K562 (cell line): Measurements from ENCODE around the gene SPATA16. TPM values are rescaled to one million over a fixed set of nuclear protein-coding genes. Genes with fewer than 3 reads are reported as not detected.

Source experiments
- ATAC-seq: fragments of 200-7000 bp; cut with Tn5 transposase; 3 replicates; pipeline ENCODE4 v1.9.1; 2020; ENCODE audit warnings: moderate library complexity
- BruUV-seq: library from RNA; stranded (reverse); fragments of 400-500 nt; replicated peaks from 2 replicates; lab custom pipeline; 2021; lab: Mats Ljungman, UMichigan
- CTCF ChIA-PET: fragments of 300-600 bp; formaldehyde crosslinking; extraction: SDS; loops from one replicate; lab custom pipeline; 2021; ENCODE audit warnings: low intra/inter-chr PET ratio; lab: Yijun Ruan, JAX
- POLR2A ChIA-PET: fragments of 300-600, 350-650 bp; sonication (Branson Sonifier 250); formaldehyde crosslinking; extraction: SDS; loops from one replicate; lab custom pipeline; 2021; ENCODE audit warnings: antibody characterized with exemption, inconsistent platforms; lab: Yijun Ruan, JAX
- DNase-seq, 4 experiments: peaks; one replicate each; pipeline versions ENCODE4 v3.0.0 to v3.0.0-alpha.2; 2011 to 2018; ENCODE audit warnings: low spot score in 3 of 4, mixed read lengths in 3 of 4; ENCODE audit errors: extremely low read depth in 1 of 4
- FAIRE-seq: peaks from 2 replicates; lab custom pipeline; 2011; peaks lifted over from hg19 to GRCh38; lab: Jason Lieb, UNC
- H2AFZ ChIP-seq: 2 replicates; pipeline ENCODE4 v1.6.0; 2011; ENCODE audit warnings: low read depth, low read length, control low read depth, inconsistent platforms
- H3K27ac ChIP-seq: fragments of 200-600 bp; 3 replicates; pipeline ENCODE4 v1.8.0; 2011; ENCODE audit warnings: low read depth, mild to moderate bottlenecking, control low read depth, inconsistent platforms, low read length, moderate library complexity, mixed read lengths; ENCODE audit errors: extremely low read depth
- H3K27me3 ChIP-seq, 2 experiments: fragments of 300-600 bp in 1 of 2; 2 replicates in 1 of 2; 3 replicates in 1 of 2; pipeline versions ENCODE4 v1.6.0 to v1.8.0; 2011; ENCODE audit warnings: inconsistent platforms in 2 of 2, low read length in 2 of 2, mild to moderate bottlenecking in 1 of 2, mixed read lengths in 1 of 2, moderate library complexity in 1 of 2; ENCODE audit not compliant: control insufficient read depth in 2 of 2, insufficient read depth in 2 of 2
- H3K36me3 ChIP-seq: fragments of 300-600 bp; 3 replicates; pipeline ENCODE4 v1.8.0; 2011; ENCODE audit warnings: mild to moderate bottlenecking, low read length, inconsistent platforms; ENCODE audit not compliant: control insufficient read depth, insufficient read depth
- H3K4me1 ChIP-seq, 2 experiments: fragments of 200-600 bp in 1 of 2; replicated peaks in 1 of 2; 2 replicates in 1 of 2; 3 replicates in 1 of 2; pipeline versions ENCODE4 v1.5.1 to v1.8.0; 2011; ENCODE audit warnings: inconsistent platforms in 2 of 2, low read length in 2 of 2, mild to moderate bottlenecking in 1 of 2, mixed read lengths in 1 of 2, moderate library complexity in 1 of 2; ENCODE audit not compliant: control insufficient read depth in 2 of 2, insufficient read depth in 2 of 2
- H3K4me2 ChIP-seq: 2 replicates; pipeline ENCODE4 v1.6.1; 2011; ENCODE audit warnings: low read length, control low read depth, inconsistent platforms, mixed read lengths; ENCODE audit not compliant: insufficient read depth
- H3K4me3 ChIP-seq: fragments of 200-600 bp; sonication (generic), shearing (Covaris generic); 2 replicates; pipeline ENCODE4 v1.5.1; 2016; ENCODE audit warnings: control low read depth, inconsistent platforms
- H3K79me2 ChIP-seq: fragments of 200-600 bp; 3 replicates; pipeline ENCODE4 v1.8.0; 2011; ENCODE audit warnings: low read length, inconsistent platforms; ENCODE audit not compliant: control insufficient read depth, insufficient read depth
- H3K9ac ChIP-seq, 2 experiments: 2 replicates each; pipeline versions ENCODE4 v1.6.0 to v1.6.1; 2011; ENCODE audit warnings: low read depth in 2 of 2, low read length in 2 of 2, control low read depth in 1 of 2, inconsistent platforms in 1 of 2, mild to moderate bottlenecking in 1 of 2, mixed read lengths in 1 of 2; ENCODE audit not compliant: insufficient read depth in 1 of 2
- H3K9me1 ChIP-seq: one replicate; pipeline ENCODE4 v1.6.0; 2011; ENCODE audit warnings: inconsistent platforms, mild to moderate bottlenecking, low read length, moderate library complexity; ENCODE audit not compliant: control insufficient read depth, insufficient read depth
- H3K9me3 ChIP-seq: replicated peaks from 2 replicates; pipeline ENCODE4 v1.5.1; 2011; ENCODE audit warnings: low read depth, low read length, inconsistent platforms; ENCODE audit not compliant: control insufficient read depth, insufficient read depth
- H4K20me1 ChIP-seq: replicated peaks from 2 replicates; pipeline ENCODE4 v1.6.1; 2011; ENCODE audit warnings: low read length, inconsistent platforms, mixed read lengths; ENCODE audit not compliant: control insufficient read depth, insufficient read depth
- DDX20 ChIP-seq: fragments of 450-650 bp; IDR thresholded peaks from 2 replicates; pipeline ENCODE4 v1.6.1; 2016; ENCODE audit warnings: missing genetic modification characterization, low read depth, mild to moderate bottlenecking, missing compliant biosample characterization, moderate library complexity
- KDM1A ChIP-seq, 2 experiments: fragments of 450-650 bp; IDR thresholded peaks; 2 replicates each; pipeline ENCODE4 v1.6.1; 2016; ENCODE audit warnings: mild to moderate bottlenecking in 2 of 2
- LARP7 ChIP-seq: fragments of 450-650 bp; IDR thresholded peaks from 2 replicates; pipeline ENCODE4 v1.6.1; 2016
- NR4A1 ChIP-seq, 2 experiments: fragments of 250-450 bp in 1 of 2; fragments of 450-650 bp in 1 of 2; sonication (Bioruptor Pico) in 1 of 2; IDR thresholded peaks; 2 replicates each; pipeline versions ENCODE4 v1.4.0 to v1.6.1; 2016 to 2020; ENCODE audit warnings: mild to moderate bottlenecking in 2 of 2, missing compliant biosample characterization in 1 of 2, missing genetic modification characterization in 1 of 2, moderate library complexity in 1 of 2
- RBM39 ChIP-seq: fragments of 200-400 bp; formaldehyde crosslinking; optimal IDR thresholded peaks from 2 replicates; pipeline ENCODE3; 2018; ENCODE audit warnings: low read depth, low read length
- ZNF134 ChIP-seq: fragments of 250-450 bp; sonication (Bioruptor Pico); conservative IDR thresholded peaks from 2 replicates; pipeline ENCODE4 v1.4.0; 2020
- WGBS: fragments of 100-300 bp; shearing (Covaris generic); methylation state at CpG from one replicate; pipeline ENCODE4 v1.1.6; 2016; ENCODE audit warnings: low coverage, mixed read lengths; ENCODE audit not compliant: insufficient coverage; ENCODE audit errors: missing lambda C conversion rate; 5-methylcytosine and 5-hydroxymethylcytosine counted together
- in situ Hi-C: fragments of 300-500 bp; cut with MboI; formaldehyde crosslinking; loops from 4 replicates; pipeline ENCODE4 v1.15.0; 2018; ENCODE audit warnings: inconsistent platforms, mixed read lengths
- intact Hi-C: fragments of 100-400 bp; cut with micrococcal nuclease; formaldehyde crosslinking; loops from 2 replicates; pipeline ENCODE4 v1.14.2; 2022
- polyA plus RNA-seq, 8 experiments: library from polyadenylated mRNA; depleted of rRNA in 4 of 8; stranded (reverse) in 5 of 8; unstranded in 3 of 8; fragments of >200 nt; fragmentation: Nextera tagmentation in 2 of 8; fragmentation: Illumina TruSeq in 1 of 8; extraction: Ambion mirVana in 2 of 8; extraction: Trizol in 1 of 8; gene quantifications; 2 replicates each; pipeline versions ENCODE4 v1.2.1 to v1.2.3, GENCODE V29; 2011 to 2014; ENCODE audit warnings: inconsistent platforms in 1 of 8, missing spikeins in 1 of 8
- total RNA-seq, 7 experiments: library from RNA; depleted of rRNA in 6 of 7; stranded (reverse); fragments of >200 nt in 6 of 7; fragmentation: Illumina TruSeq in 2 of 7; extraction: Trizol in 2 of 7; gene quantifications; 2 replicates each; pipeline versions ENCODE4 v1.2.1 to v1.2.3, GENCODE V29; 2011 to 2021; ENCODE audit warnings: low replicate concordance in 1 of 7
- TF ChIP-seq, protein P1 (sequence below): fragments of 250-450 bp; sonication (Bioruptor Pico); IDR thresholded peaks from 2 replicates; pipeline ENCODE4 v1.4.0; 2020
- TF ChIP-seq, protein P2 (sequence below), 2 experiments: fragments of 450-650 bp; IDR thresholded peaks; 2 replicates each; pipeline ENCODE4 v1.6.1; 2018; ENCODE audit warnings: mild to moderate bottlenecking in 2 of 2, low read depth in 1 of 2; ENCODE audit not compliant: partially characterized antibody in 2 of 2
- TF ChIP-seq, protein P3 (sequence below): fragments of 250-450 bp; sonication (Bioruptor Pico); IDR thresholded peaks from 2 replicates; pipeline ENCODE4 v1.5.0; 2021
- TF ChIP-seq, protein P4 (sequence below): IDR thresholded peaks from 2 replicates; pipeline ENCODE4 v1.6.1; 2016; ENCODE audit warnings: missing genetic modification characterization, missing compliant biosample characterization

The SPATA16 gene
- total and polyA plus RNA-seq, 9 of the 15 experiments (the other 6 are each of a cell fraction or from before 2014, with no cell fraction given), result not detected

DNA sequence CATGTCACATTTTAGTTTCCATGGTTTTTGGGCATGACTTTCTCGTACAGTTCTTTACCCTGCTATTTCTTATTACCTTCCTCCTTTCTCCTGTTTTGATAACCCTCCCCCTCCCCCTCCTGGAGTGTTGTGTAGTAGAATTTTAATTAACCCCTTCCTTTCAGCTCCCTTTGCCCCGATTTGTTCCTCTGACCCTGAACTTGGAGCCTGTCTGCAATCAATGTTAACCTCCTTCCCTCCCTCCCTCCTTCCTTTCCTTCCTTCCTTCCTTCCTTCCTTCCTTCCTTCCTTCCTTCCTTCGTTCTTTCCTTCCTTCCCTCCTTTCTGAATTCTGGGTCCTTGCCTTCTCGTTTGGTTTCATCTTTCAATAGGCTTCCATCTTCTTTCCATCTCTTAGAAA, 300.1 kb downstream of the SPATA16 start:
- Histone ChIP-seq H3K9me3 (no peaks in the 10 kb centered on the region), H4K20me1 (no peaks in the 10 kb centered on the region), H3K36me3 (no peaks in the 10 kb centered on the region), H3K4me1 (peaks cover 4 to 17% of the 10 kb centered on the region in 2 experiments; a peak in 3 of 5 replicates), H3K4me2 (no peak overlapping the region), H3K9me1 (no peaks in the 10 kb centered on the region), H3K9ac (no peak overlapping the region), H3K27me3 (no peaks in the 10 kb centered on the region), H2AFZ (peak overlapping the region; percentile 49), H3K79me2 (no peaks in the 10 kb centered on the region), H3K4me3 (no peak overlapping the region), H3K27ac (no peak overlapping the region)
- no TSS peak for BruUV-seq
- no peak for ATAC-seq
- DNase-seq, result no peak
- ChIA-PET POLR2A (no interaction called here), CTCF (no interaction called here)
- in situ Hi-C loops, result no loop called here
- intact Hi-C loops, result no loop called here
- FAIRE-seq, result no peak
- WGBS, result 39% methylated on average over 3 of the region's 4 CpGs
- TF ChIP-seq ZNF134, result no peak
- TF ChIP-seq LARP7, result no peak
- TF ChIP-seq KDM1A (IDR thresholded peaks at IDR 0.05), result peak in 1 of 2 experiments; percentile 80; a peak in 2 of 4 replicates
- no peak for TF ChIP-seq RBM39
- TF ChIP-seq, protein P1, sequence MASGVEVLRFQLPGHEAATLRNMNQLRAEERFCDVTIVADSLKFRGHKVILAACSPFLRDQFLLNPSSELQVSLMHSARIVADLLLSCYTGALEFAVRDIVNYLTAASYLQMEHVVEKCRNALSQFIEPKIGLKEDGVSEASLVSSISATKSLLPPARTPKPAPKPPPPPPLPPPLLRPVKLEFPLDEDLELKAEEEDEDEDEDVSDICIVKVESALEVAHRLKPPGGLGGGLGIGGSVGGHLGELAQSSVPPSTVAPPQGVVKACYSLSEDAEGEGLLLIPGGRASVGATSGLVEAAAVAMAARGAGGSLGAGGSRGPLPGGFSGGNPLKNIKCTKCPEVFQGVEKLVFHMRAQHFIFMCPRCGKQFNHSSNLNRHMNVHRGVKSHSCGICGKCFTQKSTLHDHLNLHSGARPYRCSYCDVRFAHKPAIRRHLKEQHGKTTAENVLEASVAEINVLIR (CRISPR knock-in tag), result no peak
- TF ChIP-seq, protein P2, sequence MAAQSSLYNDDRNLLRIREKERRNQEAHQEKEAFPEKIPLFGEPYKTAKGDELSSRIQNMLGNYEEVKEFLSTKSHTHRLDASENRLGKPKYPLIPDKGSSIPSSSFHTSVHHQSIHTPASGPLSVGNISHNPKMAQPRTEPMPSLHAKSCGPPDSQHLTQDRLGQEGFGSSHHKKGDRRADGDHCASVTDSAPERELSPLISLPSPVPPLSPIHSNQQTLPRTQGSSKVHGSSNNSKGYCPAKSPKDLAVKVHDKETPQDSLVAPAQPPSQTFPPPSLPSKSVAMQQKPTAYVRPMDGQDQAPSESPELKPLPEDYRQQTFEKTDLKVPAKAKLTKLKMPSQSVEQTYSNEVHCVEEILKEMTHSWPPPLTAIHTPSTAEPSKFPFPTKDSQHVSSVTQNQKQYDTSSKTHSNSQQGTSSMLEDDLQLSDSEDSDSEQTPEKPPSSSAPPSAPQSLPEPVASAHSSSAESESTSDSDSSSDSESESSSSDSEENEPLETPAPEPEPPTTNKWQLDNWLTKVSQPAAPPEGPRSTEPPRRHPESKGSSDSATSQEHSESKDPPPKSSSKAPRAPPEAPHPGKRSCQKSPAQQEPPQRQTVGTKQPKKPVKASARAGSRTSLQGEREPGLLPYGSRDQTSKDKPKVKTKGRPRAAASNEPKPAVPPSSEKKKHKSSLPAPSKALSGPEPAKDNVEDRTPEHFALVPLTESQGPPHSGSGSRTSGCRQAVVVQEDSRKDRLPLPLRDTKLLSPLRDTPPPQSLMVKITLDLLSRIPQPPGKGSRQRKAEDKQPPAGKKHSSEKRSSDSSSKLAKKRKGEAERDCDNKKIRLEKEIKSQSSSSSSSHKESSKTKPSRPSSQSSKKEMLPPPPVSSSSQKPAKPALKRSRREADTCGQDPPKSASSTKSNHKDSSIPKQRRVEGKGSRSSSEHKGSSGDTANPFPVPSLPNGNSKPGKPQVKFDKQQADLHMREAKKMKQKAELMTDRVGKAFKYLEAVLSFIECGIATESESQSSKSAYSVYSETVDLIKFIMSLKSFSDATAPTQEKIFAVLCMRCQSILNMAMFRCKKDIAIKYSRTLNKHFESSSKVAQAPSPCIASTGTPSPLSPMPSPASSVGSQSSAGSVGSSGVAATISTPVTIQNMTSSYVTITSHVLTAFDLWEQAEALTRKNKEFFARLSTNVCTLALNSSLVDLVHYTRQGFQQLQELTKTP (IDR thresholded peaks at IDR 0.05; ENCODE audit: low read depth in 1 of 2, partially characterized antibody in 2 of 2), result peak in 1 of 2 experiments; percentile 73
- TF ChIP-seq, protein P3, sequence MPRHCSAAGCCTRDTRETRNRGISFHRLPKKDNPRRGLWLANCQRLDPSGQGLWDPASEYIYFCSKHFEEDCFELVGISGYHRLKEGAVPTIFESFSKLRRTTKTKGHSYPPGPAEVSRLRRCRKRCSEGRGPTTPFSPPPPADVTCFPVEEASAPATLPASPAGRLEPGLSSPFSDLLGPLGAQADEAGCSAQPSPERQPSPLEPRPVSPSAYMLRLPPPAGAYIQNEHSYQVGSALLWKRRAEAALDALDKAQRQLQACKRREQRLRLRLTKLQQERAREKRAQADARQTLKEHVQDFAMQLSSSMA (CRISPR knock-in tag), result no peak
- TF ChIP-seq DDX20 (tag), result no peak
- TF ChIP-seq, protein P4, sequence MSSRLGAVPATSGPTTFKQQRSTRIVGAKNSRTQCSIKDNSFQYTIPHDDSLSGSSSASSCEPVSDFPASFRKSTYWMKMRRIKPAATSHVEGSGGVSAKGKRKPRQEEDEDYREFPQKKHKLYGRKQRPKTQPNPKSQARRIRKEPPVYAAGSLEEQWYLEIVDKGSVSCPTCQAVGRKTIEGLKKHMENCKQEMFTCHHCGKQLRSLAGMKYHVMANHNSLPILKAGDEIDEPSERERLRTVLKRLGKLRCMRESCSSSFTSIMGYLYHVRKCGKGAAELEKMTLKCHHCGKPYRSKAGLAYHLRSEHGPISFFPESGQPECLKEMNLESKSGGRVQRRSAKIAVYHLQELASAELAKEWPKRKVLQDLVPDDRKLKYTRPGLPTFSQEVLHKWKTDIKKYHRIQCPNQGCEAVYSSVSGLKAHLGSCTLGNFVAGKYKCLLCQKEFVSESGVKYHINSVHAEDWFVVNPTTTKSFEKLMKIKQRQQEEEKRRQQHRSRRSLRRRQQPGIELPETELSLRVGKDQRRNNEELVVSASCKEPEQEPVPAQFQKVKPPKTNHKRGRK, result no peak
- TF ChIP-seq NR4A1 (CRISPR knock-in tag; IDR thresholded peaks at IDR 0.05), result no peak
- no peak for TF ChIP-seq NR4A1 (tag; IDR thresholded peaks at IDR 0.05)
